Measurements from ENCODE around the gene MYLK.

MYLK gene

DNA sequence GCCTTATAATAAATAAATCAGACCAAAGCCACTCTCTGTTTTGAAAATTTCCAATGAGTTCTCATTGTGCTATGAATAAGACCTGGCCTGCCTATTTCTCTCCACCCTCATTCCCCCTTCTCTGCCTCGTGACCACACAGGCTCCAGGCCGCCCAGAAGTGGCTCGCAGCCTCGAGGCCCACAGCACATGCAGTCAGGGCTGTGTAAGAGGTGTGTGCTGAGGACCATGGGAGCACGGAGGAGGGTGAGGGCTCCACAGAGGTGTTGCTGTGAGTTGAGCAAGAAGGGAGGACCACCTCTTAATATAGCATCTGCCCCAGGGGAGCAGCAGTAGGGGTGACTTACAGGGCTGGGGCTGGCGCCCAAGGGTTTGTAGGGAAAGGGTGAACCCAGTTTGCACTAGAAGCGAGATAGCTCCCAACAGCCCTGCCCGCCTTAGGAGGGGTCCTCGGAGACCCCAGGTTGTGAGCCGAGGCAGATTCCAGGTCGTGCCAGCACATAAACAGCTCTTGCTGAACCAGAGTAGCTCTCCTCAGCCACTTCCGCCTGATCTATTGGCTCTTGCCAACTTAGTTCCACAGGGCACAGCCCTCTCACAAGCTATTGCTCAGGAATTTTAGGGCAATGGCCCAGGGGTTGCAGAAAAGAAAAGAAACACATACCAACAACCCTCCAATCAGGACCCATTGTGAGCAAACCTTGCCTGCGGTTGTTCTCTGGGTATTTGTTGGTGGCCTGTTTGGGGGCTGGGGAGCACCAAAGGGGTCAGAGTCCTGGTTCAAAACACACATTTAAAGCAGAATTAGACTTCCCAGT lies 117.7 kb downstream of the MYLK start:
- no peak for DNase-seq

DNA sequence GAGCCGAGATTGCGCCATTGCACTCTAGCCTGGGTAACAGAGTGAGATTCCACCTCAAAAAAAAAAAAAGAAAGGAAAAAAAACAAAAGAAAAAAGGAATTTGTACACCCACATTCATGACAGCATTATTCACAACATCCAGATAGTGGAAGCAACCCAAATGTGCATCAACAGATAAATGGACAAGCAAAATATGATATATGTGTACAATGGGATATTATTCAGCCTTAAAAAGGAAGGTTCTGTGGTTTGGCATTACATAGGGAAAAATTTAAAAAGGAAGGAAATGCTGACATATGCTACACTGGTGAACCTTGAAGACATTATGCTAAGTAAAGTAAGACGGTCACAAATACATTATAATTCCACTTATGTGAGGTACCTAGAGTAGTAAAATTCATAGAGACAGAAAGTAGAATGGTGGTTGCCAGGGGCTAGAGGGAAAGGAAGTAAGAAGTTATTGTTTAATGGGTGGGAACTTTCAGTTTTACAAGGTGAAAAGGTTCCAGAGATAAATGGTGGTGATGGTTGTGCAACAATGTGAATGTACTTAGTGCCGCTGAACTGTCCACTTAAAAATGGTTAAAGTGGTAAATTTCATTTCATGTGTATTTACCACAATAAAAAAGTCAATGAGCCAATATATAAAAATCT lies 118.5 kb downstream of the MYLK start:
- no peak for DNase-seq

DNA sequence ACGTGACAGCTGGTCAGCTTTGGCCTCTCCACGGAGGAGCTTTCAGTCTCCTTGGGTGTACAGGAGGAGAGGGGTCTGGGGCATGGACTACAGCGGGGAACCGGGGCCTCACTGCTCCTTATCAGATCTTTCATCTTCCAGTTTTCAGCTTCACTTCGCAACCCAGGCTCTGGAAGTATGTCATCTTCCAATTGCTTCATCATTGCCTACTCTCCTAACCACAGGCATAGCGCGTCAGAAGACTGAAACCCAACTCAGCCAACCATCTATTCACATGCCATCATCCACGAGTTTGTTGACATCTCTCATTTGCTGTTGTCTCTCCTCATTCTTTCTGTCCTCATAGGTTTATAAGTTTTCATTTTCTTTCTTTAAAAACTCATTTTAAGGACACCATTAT lies 119.5 kb downstream of the MYLK start:
- DNase-seq: no peak

DNA sequence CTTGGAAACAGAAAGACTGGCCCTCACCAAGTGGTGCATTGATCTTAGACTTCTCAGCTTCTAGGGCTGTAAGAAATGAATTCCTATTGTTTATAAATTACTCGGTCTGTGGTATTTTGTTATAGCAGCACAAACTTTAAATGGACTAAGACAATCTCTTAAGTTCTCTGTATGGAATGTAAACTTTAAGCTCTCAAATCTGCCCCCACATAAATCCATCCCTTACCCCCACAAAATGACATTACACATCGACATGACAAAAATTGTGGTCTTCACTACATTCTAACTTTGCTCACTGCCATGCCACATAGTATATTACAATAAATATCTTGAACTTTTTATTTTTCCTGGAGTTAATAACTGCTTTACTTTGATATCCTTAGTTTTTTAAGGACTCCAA lies 121.3 kb downstream of the MYLK start:
- no peak for DNase-seq

DNA sequence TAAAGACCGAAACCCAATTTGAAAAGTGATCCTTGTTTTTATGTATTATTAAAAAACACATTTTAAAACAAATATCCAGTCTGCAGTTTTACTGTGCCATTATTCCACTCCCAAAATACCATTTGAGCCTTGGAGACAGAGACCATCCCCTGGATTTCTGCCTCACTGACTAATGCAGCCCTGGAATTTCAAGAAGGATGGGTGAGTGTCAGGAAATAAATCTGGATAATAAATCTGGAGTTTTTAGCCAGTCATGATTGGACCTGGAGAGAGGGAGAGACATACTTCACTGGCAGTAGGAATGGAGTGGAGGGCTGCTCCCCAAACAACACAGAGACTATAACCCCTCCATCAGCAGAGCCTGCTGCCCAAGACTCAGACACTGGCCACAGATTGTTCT lies 123.3 kb downstream of the MYLK start:
- no peak for DNase-seq

DNA sequence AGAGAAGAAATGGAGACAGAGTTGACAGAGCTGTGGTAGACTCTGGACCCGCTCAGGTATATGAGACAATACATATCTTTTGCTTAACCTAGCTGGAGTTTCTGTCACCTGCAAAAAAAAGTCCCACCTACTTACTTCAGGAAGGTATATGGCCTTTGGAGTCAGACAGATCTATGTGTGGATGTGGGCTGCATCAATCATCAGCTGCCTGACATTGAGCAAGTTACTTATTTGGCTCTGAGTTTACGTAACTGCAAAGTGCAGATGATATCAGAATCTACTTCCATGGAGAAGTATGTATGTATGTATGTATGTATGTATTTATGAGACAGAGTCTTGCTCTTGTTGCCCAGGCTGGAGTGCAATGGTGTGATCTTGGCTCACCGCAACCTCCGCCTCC lies 124.3 kb downstream of the MYLK start:
- no peak for DNase-seq

DNA sequence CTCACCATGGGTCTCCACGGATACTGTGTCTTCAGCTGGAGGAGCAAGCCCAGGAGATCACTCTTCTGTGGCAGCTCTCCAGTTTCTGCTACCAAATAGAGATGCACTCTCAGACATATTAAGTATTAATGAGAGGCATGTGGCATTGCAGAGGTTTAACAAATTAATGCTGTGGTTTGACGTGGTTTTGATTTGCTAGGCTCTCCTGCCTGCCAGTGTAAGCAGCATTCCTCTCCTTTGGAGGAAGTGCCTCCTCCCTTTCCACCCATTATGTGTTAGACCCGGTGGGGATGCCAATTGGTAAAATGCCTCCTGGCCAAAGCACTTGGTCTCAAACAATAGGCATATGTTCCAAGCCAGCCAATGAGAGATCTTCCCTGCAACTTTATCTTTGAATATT lies 124.8 kb downstream of the MYLK start:
- DNase-seq: no peak

DNA sequence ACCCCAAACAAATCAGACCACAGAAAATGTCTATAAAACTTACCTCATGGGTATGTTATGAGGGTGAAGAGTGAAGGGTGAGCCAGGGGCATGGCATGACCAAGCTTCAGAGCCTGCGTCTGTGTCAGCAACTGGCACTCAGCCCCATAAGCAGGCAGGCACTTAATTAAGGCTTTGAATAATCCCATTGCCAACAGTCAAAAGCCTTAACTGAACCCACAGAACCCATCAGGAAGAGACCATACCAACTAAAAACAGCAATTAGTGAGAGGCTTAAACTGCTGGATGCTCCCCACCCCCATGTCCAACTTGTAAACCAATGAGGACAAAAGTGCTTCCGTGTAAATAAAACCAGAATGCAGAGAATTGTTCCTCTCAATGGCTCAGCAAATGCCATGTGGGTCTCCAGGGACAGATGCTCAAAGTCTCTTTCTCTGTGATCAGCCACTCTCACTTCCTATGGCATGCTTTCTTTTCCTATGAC lies 126.0 kb downstream of the MYLK start:
- no peak for DNase-seq

DNA sequence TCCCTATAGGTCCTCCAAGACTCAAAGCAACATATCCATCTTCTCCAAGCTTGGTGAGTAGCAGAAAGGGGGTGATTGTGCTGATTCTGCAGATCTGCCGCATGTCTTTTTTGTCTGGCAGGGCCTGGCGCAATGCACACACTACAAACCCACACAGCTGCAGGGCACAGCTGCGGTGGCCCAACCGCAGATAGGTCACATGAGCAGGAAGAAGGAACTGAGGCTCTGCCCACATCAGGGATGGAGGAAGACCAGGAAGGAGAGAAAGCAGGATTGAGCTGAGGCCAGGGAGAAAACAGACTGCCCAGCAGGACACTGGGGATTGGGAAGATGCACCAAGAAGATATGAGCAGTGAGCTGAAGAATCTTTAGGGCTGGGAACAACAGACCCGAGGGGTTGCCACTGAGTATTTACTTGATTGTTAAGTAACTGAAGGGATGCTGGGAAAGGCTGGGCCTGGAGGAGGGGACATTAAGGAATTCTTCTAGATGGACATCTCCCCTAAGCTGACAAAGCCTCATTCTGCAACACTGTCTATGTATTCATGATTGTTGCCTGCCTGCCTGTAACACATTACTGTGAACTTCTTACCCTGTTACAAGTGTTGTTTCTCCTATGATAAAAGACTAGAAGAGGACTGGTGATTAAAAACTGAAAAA lies 126.7 kb downstream of the MYLK start:
- no peak for DNase-seq

DNA sequence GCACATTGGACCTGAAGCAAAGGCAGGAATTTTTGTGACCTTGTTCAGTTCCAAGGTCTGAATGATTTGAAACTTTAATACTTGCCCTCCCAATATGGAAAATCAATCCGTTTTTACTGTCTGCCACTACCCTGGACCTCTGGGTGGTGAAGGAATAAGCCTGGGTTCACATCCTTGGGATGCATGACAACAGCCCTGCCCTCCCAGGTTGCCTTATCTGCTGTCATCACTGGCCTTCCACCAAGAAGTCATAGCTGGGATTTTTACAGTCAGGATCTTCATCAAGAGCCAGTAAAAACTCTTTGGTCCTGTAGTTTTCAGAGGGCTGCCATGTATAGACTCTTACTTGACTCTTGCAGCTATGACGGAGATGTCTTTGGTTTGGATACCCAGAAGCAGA lies 128.6 kb downstream of the MYLK start:
- no peak for DNase-seq

DNA sequence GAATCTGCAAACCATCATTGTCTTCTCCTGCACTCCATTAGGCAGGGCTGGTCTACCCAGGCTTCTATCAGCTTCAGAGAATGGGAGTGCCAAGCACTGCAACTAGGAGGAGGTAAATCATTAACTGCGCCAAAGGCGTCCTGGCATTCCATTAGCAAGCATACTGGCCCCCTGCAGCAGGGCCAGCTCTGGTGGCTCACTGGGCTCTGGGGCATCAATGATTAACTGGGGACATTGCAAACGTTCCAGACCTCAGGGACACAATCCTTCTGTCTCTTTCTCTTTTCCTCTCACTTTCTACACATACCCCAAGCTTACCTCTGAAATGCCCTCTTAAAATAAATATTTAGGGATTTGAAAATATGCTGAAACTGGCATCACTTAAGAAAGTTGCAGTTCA lies 129.0 kb downstream of the MYLK start:
- DNase-seq: no peak

DNA sequence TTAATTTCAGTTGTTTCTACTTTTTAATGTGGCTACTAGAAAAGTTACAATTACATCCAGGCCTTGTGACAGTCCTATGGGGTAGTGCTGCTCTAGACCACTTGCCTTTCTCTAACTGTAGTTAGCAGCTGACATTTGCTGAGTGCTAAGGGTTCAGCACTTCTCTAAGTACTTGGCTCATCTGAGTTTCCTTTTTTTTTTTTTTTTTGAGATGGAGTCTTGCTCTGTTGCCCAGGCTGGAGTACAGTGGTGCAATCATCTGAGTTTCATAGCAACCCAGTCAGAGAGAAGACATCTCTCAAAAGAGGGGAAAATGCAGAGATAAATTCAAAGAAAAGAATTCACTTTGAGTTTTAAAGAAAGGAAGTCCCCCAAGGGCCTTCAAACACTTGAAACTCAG lies 130.8 kb downstream of the MYLK start:
- DNase-seq: no peak

DNA sequence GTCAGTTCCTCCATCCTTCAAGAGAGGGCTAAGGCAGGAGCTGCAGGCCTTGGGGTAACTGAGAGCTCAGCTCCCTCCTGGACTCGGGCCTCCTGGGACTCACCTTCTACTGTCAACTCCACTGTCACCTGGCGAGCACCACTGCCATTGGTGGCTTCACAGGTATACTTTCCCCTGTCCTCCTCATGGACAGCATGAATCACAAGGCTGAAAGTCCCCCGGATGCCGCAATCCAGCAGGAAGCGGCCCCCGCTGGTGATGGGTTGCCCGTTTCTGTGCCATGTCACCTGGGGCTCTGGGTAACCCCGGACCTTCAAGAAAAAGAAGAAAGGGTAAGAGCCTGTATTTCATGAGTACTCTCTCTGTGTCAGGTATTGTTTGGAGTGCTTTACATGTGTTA lies 131.9 kb downstream of the MYLK start:
- no peak for DNase-seq

DNA sequence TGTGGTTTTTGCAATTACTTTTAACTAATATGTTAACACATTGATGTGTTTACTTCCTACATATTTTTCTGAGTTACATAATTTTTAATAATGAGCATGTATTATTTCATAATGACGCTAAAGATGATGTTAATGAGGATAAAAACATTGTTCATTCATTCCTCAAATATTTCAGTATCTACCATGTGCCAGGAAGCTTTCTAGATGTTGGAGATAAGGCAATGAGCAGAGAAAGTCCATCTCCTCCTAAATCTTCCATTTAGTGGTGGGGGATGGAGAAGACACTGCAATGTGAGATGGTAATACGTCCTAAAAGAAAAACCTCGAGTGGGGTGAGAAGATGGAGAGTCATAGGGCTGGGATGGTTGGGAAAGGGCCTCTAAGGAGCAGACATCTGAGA lies 132.7 kb downstream of the MYLK start:
- DNase-seq: no peak

DNA sequence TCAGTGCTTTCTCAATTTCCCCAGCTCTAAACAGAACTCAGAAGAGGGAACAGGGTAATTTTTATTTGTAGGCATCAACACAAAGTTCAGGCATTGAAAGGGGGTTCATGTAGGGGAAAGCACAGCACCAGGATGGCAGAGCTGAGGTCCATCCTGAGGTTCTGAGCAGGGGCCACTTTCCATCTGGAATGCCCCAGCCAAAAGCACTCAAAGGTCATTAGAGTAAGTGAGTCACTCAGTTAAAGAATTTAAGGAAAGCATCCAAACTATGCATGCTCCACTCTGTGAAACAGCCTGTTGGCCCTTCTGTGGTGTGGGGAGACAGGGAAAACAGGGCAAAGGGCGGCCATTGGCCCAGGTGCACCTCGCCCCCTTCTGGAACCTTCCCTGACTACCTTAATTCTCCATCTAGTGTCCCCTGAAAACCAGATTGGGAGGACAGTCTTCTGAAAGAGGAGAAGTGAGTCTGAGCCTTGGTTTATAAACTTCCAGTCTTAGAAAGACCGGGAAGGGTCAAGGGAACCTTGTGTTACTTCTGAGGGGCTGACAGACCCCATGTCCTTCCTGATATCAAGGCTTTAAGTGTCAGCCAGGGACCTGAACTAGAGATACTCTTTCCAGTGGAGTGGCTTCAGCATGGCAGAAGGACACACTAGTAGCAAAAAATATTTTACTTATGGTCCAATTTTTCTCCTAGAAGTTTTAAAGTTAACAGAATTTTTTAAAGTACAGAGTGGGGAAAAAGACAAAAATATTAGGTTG lies 133.3 kb downstream of the MYLK start:
- DNase-seq: no peak

DNA sequence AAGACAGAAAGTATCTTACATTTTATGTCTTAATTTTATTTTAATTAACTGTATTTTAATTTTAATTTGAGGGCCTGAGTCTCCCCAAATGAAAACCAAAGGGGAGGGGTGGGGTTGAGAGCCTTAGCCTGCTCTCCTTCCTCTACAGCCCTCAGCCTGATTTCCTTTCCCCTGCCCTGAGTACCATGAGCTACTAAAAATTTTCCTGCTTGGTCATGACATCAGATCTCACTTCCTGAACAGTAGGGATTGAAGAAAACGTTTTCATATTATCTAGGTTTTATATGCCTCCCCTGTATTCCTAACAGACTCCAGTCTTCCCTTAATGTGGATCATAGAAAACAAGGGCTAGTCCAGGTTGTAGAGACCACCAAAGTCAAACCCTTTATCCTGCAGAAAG lies 133.9 kb downstream of the MYLK start:
- no peak for DNase-seq

DNA sequence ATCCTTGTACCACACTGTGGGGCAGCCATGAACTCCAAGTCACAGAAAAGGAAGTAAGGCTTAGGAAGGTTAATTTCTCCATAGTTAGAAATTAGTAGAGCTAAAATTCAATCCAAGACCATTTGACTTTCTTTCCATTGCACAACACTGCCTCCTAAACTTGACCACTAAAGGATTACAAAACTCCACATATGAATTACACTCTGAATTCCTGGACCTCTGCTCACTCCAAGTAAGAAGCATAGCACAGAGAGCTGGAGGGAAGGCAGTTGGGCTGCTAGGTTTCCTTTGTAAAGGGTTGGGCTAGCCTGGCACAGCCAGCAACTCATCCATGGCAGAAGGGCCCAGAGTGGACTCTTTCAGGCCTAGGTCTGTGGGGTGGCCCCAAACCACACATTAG lies 134.4 kb downstream of the MYLK start:
- DNase-seq: no peak

DNA sequence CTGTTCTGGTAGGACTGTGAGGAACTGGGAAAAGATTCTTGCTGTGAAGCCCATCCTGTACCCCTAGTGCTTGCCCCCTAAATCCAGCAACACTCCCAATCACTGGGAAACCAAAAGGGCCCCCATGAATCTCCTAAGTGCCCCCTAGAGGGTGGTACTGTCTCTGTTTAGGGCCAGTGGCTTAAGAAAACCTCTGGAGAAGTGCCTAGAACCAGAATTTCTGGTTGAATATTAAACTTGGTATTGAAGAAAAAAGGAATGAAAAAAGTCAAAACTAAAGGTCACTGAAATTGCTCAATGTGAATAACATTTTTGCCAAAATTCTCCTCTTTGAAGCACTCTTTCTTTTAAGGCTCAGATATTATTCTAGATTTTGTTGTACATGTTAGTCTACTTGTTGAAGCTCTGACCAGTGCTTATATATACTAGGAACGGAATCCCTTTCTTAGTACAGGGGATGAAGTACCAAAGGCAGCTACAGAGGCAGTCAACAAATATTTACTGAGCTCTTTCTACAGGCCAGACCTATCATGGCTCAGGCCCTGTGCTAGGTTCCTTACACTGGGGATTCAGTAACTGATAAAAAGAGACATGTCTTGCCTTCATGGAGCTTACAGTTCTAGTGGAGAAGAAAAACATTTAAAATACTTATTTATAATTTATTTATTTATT lies 138.8 kb downstream of the MYLK start:
- DNase-seq: no peak

DNA sequence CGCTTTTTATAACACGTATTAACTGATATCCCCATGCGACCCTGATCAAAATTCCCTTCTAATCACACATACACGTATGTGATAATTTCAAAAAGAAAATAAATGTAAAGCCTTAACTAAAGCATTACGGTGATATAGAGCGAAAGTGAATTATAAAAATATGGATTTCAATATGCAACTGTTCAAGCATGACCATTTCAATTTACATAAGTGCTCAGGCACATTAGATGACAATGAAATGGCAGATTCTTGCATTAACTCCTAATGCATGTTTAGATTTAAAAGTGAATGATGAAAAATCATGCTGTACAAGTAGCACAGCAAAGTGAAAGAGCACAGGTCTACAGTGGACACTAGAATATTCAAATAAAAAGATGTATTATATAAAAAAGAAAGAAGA lies 140.1 kb downstream of the MYLK start:
- DNase-seq: no peak

DNA sequence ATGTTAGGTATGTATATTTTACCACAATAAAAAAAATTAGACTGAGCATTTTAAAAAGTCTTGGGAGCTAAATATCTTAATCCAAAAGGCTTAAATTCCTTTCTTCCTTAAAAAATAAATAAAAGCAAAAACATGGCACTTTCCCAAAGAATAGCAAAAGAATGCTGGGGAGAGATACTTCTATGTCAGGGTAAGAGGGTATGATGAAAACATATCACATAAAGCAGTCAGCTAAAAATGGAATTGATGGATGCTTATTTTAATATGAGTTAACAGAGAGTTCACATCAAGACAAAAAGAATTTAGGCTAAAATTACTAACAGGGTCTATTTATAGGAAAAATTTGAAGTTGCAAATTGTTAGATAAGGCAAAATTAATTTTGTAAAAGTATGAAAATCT lies 141.0 kb downstream of the MYLK start:
- no peak for DNase-seq

DNA sequence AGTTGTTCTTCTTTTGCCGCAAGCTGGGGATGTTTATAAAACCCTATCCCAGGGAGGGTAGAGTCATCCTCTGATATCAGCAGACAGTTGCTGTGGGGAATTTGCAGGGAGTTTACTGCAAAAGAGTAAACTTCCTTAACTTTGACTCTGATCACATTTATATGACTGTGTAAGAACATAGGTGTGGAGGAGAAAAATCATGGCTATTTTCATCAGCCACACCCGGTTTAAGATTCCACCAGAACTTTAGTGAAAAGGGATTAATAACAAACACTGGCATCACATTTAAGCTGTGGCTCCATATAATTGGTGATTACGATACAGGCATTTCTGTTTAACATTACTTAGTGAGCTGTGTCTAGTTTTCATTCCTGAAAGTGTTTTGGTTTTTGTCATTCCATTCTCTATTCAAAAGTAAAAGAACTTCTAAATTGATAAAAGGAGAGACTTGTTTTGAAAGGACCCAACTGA lies 143.1 kb downstream of the MYLK start:
- DNase-seq: no peak

DNA sequence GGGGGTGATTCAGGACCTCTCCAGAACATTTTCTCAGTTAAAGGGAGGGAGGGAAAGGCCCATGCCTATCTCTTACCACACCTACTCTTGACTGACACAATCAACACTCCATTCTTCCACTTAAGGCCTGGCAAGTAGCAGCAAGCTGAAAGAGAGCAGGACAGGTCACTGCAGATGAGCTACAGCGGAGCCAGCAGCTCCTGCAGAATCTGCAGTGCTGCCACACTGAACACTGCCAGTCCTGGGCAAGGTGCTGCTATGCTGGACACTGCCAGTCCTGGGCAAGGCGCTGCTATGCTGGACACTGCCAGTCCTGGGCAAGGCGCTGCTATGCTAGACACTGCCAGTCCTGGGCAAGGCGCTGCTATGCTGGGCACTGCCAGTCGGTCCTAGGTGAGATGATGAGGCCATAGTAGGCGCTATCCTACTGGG lies 143.7 kb downstream of the MYLK start:
- no peak for DNase-seq

DNA sequence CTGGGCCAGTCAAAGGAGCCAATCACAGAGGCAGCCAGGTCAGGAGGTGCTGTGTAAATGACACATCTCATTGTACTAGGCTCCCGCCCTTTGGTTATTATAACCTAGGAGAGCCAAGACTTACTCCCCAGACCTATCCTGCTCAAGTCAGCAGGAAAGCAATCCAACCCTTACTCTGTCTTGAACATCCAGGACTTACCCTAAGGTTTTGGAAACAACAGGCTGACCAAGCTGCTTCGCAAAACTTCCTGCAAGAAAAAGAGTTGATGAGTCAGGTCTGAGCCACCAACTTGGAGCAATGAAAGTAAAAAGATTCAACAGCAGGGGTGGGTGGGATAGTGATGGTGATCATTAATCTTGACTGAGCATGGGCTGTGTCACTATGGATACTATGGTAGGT lies 144.4 kb downstream of the MYLK start:
- DNase-seq: no peak
